Choroid plexus epithelial cell (primary cell): ENCODE measurements around the gene ACSL3.
A peak's percentile ranks its signal among the peaks of the same experiment; 100 is the strongest.

ENCODE experiments used
- DNase-seq: peaks from one replicate; pipeline ENCODE4 v3.0.0-alpha.2; 2010; ENCODE audit warnings: low read depth
- H3K4me3 ChIP-seq: 2 replicates; pipeline ENCODE4 v1.5.1; 2011; ENCODE audit warnings: low read depth, mild to moderate bottlenecking, control low read depth, low read length, moderate library complexity
- TF ChIP-seq, protein P1 (sequence below): conservative IDR thresholded peaks from 2 replicates; pipeline ENCODE4 v1.5.1; 2011; ENCODE audit warnings: low read depth, mild to moderate bottlenecking, control low read depth, inconsistent platforms, low read length, moderate library complexity

ACSL3 gene

DNA sequence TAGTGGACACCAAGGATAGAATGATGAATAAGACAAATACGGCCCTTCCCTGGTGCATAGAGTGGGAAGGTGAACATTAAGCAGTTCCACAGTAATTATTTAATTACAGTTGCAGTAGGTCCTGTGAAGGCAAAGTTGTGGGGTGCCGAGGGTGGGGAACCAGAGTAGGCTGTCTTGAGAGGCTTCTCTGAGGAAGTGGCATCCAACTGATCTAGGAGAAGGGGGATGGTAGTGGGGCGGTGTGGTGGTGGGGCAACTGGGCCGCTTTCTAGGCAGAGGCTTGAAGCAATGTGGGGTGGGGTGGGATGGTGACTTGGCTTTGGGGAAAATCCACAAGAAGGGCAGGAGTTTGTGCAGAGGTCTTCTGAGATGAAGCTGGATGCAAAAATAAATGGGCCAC lies 11.7 kb downstream of the ACSL3 start:
- TF ChIP-seq, protein P1, sequence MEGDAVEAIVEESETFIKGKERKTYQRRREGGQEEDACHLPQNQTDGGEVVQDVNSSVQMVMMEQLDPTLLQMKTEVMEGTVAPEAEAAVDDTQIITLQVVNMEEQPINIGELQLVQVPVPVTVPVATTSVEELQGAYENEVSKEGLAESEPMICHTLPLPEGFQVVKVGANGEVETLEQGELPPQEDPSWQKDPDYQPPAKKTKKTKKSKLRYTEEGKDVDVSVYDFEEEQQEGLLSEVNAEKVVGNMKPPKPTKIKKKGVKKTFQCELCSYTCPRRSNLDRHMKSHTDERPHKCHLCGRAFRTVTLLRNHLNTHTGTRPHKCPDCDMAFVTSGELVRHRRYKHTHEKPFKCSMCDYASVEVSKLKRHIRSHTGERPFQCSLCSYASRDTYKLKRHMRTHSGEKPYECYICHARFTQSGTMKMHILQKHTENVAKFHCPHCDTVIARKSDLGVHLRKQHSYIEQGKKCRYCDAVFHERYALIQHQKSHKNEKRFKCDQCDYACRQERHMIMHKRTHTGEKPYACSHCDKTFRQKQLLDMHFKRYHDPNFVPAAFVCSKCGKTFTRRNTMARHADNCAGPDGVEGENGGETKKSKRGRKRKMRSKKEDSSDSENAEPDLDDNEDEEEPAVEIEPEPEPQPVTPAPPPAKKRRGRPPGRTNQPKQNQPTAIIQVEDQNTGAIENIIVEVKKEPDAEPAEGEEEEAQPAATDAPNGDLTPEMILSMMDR, result no peak

DNA sequence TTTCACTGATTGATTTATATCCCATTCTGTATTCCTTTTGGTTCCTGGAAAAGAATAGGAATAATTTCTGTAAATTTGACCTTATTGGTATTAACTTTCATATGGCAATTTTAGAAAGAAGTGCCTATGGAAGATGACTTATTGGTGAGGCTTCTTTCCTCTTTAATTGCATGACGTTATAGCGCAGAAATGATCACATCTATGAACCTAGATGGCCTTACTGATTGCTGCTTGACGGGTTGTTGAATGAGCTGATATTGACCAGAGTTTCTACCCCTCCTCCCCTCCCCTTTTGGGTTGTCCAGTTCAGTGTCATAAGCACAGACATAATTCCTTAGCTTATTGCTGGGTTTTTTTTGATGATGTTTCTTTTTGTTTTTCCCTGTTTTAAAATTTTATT lies 14.6 kb downstream of the ACSL3 start:
- TF ChIP-seq, protein P1, result no peak
- DNase-seq, result no peak
- no peak overlapping the region for H3K4me3 ChIP-seq

More for the DNA sequence above, 11.7 kb downstream of the ACSL3 start:
- no peak overlapping the region for H3K4me3 ChIP-seq
- DNase-seq, result no peak

DNA sequence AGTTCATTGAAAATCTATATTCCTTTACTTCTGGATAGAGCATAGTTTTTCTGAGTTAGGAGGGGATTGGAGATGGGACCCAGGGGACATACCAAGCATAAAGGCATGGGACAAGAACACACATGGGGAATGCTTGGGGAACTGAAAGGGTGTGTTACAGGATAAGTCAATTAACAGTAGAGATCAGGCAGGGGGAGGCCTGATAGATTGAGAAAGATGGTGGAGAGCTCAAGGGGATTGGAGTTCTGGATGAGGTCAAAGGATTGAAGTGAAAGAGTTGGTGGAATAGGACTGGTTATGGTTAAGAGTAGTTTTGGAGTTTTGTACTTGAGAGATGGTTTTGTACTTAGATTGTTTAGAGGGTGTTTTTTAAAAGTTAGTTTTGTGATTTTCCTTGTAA lies 16.1 kb downstream of the ACSL3 start:
- no peak overlapping the region for H3K4me3 ChIP-seq
- TF ChIP-seq, protein P1, result no peak
- no peak for DNase-seq

DNA sequence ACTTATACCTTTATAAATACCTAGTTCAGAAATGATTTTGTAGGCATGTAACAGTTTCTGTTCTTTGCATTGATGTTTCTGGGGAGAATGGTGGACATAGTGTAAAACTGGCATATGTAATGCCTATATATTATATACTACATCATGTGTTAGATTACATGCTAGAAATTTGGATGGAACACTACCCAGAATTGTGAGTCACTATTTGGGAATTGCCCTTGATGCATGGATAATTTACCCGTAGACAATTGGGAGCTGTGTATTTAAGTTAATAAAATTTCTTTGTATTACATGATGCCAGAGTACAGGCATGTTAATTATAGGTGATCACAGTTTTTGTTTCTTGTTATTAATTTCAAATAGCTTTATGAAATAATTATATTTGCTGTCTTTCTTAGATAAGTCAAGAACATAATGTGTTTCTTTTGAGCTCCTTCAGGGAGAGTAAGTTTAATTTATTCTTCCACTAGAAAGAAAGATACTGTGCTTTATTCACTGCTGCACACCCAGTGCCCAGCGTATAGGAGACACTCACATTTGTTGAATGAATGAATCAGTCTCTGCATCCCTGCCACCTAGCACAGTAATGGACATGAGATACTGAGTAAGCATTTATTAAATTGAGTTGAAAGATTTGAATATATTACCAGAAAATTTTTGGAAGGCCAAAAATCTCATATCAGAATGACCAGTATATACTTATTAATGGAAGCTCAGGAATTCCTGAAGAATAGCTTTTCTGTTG lies 16.9 kb downstream of the ACSL3 start:
- no peak overlapping the region for H3K4me3 ChIP-seq
- TF ChIP-seq, protein P1, result no peak
- DNase-seq, result no peak

DNA sequence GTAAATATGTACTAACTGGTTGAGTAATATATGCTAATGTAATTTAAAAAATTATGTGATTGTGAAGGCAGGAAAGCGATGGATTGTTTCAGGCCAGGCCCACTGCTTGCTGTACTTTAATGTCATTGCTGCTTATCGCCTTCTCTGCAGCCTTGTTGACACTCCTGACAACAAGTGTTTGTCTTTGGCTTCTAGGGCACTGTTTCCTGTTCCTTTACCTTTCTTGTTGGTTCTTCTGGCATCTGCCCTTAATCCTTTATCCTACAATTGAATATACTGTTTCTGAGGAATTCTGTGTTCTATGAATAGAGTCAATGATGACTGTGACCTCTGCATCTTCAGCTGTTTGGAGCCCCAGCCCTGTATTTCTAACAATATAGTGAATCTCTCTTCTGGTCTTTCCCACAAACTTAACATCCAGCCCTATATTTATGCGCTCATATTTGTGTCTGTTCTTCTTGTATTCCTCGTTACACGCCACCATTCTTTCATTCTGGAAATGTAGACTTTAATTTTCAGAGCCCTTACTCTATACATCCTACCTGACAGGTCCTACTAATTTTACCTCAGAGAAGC lies 17.6 kb downstream of the ACSL3 start:
- TF ChIP-seq, protein P1, result no peak
- no peak for DNase-seq
- H3K4me3 ChIP-seq, result no peak overlapping the region

DNA sequence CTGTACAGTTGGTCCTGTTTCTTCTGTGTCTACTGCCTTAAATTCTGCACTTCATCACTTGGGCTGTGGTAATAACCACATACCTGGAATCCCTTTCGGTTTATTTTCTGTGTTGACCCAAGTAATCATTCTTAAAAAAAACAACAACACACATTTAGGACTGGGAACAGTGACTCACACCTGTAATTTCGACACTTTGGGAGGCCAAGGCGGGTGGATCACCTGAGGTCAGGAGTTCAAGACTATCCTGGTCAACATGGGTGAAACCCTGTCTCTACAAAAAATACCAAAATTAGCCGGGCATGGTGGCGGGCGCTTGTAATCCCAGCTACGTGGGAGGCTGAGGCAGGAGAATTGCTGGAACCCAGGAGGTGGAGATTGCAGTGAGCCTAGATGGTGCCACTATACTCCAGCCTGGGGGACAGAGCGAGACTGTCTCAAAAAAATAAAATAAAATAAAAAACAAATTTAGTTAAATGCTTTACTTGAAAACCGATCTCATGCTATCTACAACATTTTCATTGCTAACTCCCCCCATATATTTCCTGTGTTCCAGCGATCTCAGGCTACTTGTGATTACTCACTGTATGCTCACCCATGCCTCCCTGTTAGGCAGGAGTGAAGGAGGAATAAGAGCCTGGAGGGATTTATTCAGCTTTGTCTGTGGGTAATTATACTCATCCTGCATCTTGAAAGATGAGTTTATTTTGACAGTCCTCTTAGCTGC lies 18.2 kb downstream of the ACSL3 start:
- no peak overlapping the region for H3K4me3 ChIP-seq
- DNase-seq, result peak; percentile 72
- TF ChIP-seq, protein P1, result no peak
